GM12878 (cell line): Measurements from ENCODE around the gene PPP2R5B. TPM values are rescaled to one million over a fixed set of nuclear protein-coding genes. Genes with fewer than 3 reads are reported as not detected.
A peak's percentile ranks its signal among the peaks of the same experiment; 100 is the strongest.

ENCODE experiments used
- ATAC-seq: fragments of 200-7000 bp; cut with Tn5 transposase; 3 replicates; pipeline ENCODE4 v1.9.1; 2020; ENCODE audit warnings: mild to moderate bottlenecking, moderate library complexity
- BruUV-seq: library from RNA; stranded (reverse); fragments of 400-500 nt; replicated peaks from 2 replicates; lab custom pipeline; 2021; lab: Mats Ljungman, UMichigan
- CTCF ChIA-PET: fragments of 300-600 bp; sonication (Branson Sonifier 250); formaldehyde crosslinking; extraction: SDS; loops from one replicate; lab custom pipeline; 2021; ENCODE audit warnings: inconsistent platforms; lab: Yijun Ruan, JAX
- POLR2A ChIA-PET: fragments of 350-600 bp; formaldehyde crosslinking; extraction: SDS; loops from one replicate; lab custom pipeline; 2021; ENCODE audit warnings: inconsistent platforms; lab: Charles Lee
- RAD21 ChIA-PET: fragments of 300-600 bp; sonication (Branson Sonifier 250); formaldehyde crosslinking; loops from one replicate; lab custom pipeline; 2023; ENCODE audit warnings: antibody characterized with exemption; ENCODE audit not compliant: unreplicated experiment; lab: Charles Lee
- SMC1A ChIA-PET: fragments of 300-600 bp; sonication (Branson Sonifier 250); formaldehyde crosslinking; loops from one replicate; lab custom pipeline; 2023; ENCODE audit not compliant: unreplicated experiment, uncharacterized antibody; lab: Charles Lee
- DNase-seq: peaks from one replicate; pipeline ENCODE4 v3.0.0-alpha.2; 2011; ENCODE audit warnings: low read depth, low spot score
- FAIRE-seq: peaks from 3 replicates; lab custom pipeline; 2011; peaks lifted over from hg19 to GRCh38; lab: Jason Lieb, UNC
- H2AFZ ChIP-seq: 2 replicates; pipeline ENCODE4 v1.6.0; 2011; ENCODE audit warnings: low read depth, low read length, control low read depth; ENCODE audit not compliant: control insufficient read depth
- H3K27ac ChIP-seq: 2 replicates; pipeline ENCODE4 v1.5.1; 2011; ENCODE audit warnings: control low read depth; ENCODE audit not compliant: control insufficient read depth, insufficient read depth
- H3K27me3 ChIP-seq, 2 experiments: replicated peaks in 1 of 2; 2 replicates each; pipeline versions ENCODE4 v1.6.0 to v1.6.1; 2011; ENCODE audit warnings: low read length in 1 of 2; ENCODE audit not compliant: control insufficient read depth in 2 of 2, insufficient read depth in 2 of 2
- H3K36me3 ChIP-seq, 2 experiments: 2 replicates each; pipeline ENCODE4 v1.5.1; 2011; ENCODE audit warnings: low read length in 1 of 2; ENCODE audit not compliant: control insufficient read depth in 2 of 2, insufficient read depth in 2 of 2
- H3K4me1 ChIP-seq: 2 replicates; pipeline ENCODE4 v1.6.1; 2011; ENCODE audit warnings: mild to moderate bottlenecking, low read length, moderate library complexity, mixed read lengths; ENCODE audit not compliant: control insufficient read depth, insufficient read depth
- H3K4me2 ChIP-seq: 2 replicates; pipeline ENCODE4 v1.6.0; 2011; ENCODE audit warnings: control low read depth; ENCODE audit not compliant: control insufficient read depth, insufficient read depth
- H3K4me3 ChIP-seq: fragments of 200-600 bp; sonication (generic); 2 replicates; pipeline ENCODE4 v1.5.1; 2016
- H3K79me2 ChIP-seq: 2 replicates; pipeline ENCODE4 v1.6.0; 2011; ENCODE audit warnings: low read length; ENCODE audit not compliant: control insufficient read depth, insufficient read depth
- H3K9ac ChIP-seq: 2 replicates; pipeline ENCODE4 v1.8.0; 2011; ENCODE audit warnings: low read length, control low read depth, mixed read lengths; ENCODE audit not compliant: control insufficient read depth, insufficient read depth
- H3K9me3 ChIP-seq: replicated peaks from 3 replicates; pipeline ENCODE4 v1.5.1; 2011; ENCODE audit warnings: mild to moderate bottlenecking, low read length; ENCODE audit not compliant: control insufficient read depth, insufficient read depth
- H4K20me1 ChIP-seq: 2 replicates; pipeline ENCODE4 v1.6.0; 2011; ENCODE audit not compliant: control insufficient read depth, insufficient read depth
- BMI1 ChIP-seq: fragments of 450-650 bp; IDR thresholded peaks from 2 replicates; pipeline ENCODE4 v1.6.1; 2016; ENCODE audit warnings: mild to moderate bottlenecking, moderate library complexity, borderline replicate concordance
- ESRRA ChIP-seq: IDR thresholded peaks from 2 replicates; pipeline ENCODE4 v1.6.1; 2012; ENCODE audit warnings: mild to moderate bottlenecking, low read length, improper control_type of control experiment
- IRF4 ChIP-seq: IDR thresholded peaks from 2 replicates; pipeline ENCODE4 v1.6.1; 2011; ENCODE audit warnings: low read depth, low read length
- MYB ChIP-seq: fragments of 150-350 bp; IDR thresholded peaks from 2 replicates; pipeline ENCODE4 v1.6.1; 2014; ENCODE audit warnings: mild to moderate bottlenecking, low read depth, low read length, borderline replicate concordance
- POU2F2 ChIP-seq: IDR thresholded peaks from 3 replicates; pipeline ENCODE4 v1.6.1; 2011; ENCODE audit warnings: low read depth, mild to moderate bottlenecking, low read length, borderline replicate concordance
- SREBF1 ChIP-seq: IDR thresholded peaks from 2 replicates; pipeline ENCODE4 v1.6.1; 2012; ENCODE audit warnings: mild to moderate bottlenecking, low read length
- STAT3 ChIP-seq: IDR thresholded peaks from 2 replicates; pipeline ENCODE4 v1.6.1; 2011; ENCODE audit warnings: low read depth, low read length, improper control_type of control experiment
- WGBS: methylation state at CpG from one replicate; pipeline ENCODE4 v1.1.6; 2016; ENCODE audit warnings: low lambda C conversion rate; ENCODE audit not compliant: insufficient replicate concordance, insufficient coverage; ENCODE audit errors: missing lambda C conversion rate; 5-methylcytosine and 5-hydroxymethylcytosine counted together
- in situ Hi-C: fragments of 300-500 bp; cut with MboI; formaldehyde crosslinking; loops from 9 replicates; pipeline ENCODE4 v1.14.3; 2018; ENCODE audit warnings: mixed read lengths
- intact Hi-C: fragments of 100-400 bp; cut with micrococcal nuclease; formaldehyde crosslinking; loops from one replicate; pipeline ENCODE4 v1.14.2; 2022; ENCODE audit not compliant: unreplicated experiment
- polyA plus RNA-seq, 11 experiments: library from polyadenylated mRNA; depleted of rRNA in 4 of 11; unstranded in 6 of 11; stranded (reverse) in 5 of 11; fragments of >200 nt; fragmentation: Nextera tagmentation in 4 of 11; fragmentation: Illumina TruSeq in 1 of 11; extraction: Ambion mirVana in 4 of 11; extraction: Trizol in 1 of 11; gene quantifications; 1 replicate in 1 of 11; 2 replicates in 10 of 11; pipeline versions ENCODE4 v1.2.1 to v1.2.3, GENCODE V29; 2011 to 2016; ENCODE audit warnings: inconsistent platforms in 2 of 11, missing spikeins in 2 of 11, low read depth in 1 of 11
- total RNA-seq, 4 experiments: library from RNA; depleted of rRNA in 3 of 4; stranded (reverse); fragments of >200 nt in 3 of 4; fragmentation: Illumina TruSeq in 1 of 4; extraction: Trizol in 1 of 4; gene quantifications; 2 replicates each; pipeline versions ENCODE4 v1.2.1 to v1.2.3, GENCODE V29; 2013 to 2021
- TF ChIP-seq, protein P1 (sequence below): fragments of 450-650 bp; formaldehyde crosslinking; IDR thresholded peaks from 2 replicates; pipeline ENCODE4 v1.5.0; 2022; ENCODE audit warnings: mild to moderate bottlenecking, missing genetic modification characterization
- TF ChIP-seq, protein P2 (sequence below): fragments of 450-650 bp; formaldehyde crosslinking; IDR thresholded peaks from 2 replicates; pipeline ENCODE4 v1.4.0; 2022; ENCODE audit warnings: mild to moderate bottlenecking, moderate library complexity
- TF ChIP-seq, protein P3 (sequence below): fragments of 450-650 bp; IDR thresholded peaks from 2 replicates; pipeline ENCODE4 v1.6.1; 2017; ENCODE audit warnings: mild to moderate bottlenecking, low read depth, inconsistent platforms; ENCODE audit not compliant: poor library complexity, severe bottlenecking

The PPP2R5B gene
- total and polyA plus RNA-seq, 10 of the 15 experiments (the other 5 are each of a cell fraction or from before 2014, with no cell fraction given): 0.08 to 6.7 (median 2.0) TPM

DNA sequence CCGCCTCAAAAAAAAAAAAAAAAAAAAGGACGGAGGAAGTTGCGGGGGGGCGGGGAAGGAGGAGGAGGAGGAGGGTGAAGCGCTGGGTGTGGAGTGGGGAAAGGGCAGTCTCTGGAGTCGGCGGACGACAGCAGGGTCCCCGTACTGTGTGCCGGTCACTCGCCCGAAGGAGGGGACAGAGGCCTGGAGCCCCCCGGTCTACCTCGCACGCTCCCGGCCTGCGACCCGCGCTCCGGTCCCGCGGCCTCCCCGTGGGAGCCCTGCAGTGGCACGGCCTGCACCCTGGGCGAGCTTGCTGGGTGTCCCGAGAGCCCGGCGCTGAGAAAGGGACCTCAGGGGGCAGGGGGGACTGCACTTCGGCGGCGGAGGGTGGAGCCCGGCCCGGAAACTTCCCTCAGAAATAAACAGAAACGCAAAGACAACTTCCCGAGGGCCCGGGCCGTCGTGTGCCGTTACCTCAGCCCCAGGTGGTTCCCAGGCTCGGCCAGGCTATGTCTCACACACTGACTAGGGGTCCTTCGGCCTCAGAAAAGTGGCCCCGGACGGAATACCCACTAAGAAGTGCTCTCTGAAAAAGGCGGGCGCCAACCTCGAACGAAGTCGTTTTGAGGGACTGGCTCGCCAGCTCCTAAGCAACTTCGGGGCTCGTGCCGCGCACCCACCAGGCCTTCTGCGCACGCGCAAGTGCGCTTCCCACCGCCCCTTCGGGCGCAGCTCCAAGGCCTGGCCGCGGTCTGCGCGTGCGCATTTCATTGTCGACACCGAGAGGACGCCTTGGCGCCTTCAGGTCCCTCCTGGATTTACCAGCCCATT is 47.1 kb downstream of the PPP2R5B start, which contains the start of gene MAJIN (continued):
- no peak for TF ChIP-seq STAT3
- no peak for TF ChIP-seq BMI1

DNA sequence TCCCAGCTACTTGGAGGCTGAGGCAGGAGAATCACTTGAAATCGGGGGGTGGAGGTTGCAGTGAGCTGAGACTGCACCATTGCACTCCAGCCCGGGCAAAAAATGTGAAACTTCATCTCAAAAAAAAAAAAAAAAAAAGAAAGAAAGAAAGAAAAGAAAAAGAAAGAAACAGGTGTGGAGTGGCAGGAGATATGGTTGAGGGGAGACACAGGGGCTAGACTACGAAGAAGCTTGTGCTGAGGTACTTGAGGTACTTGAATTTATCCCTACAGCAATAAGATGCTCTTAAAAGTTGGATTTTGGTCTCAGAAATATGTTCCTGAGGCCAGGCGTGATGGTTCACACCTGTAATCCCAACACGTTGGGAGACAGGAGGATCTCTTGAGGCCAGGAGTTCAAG is 49.6 kb downstream of the PPP2R5B start:
- 5% methylated on average over 5 of the region's 5 CpGs for WGBS
- DNase-seq (no peak), FAIRE-seq (peak; percentile 31), ATAC-seq (no peak)
- Histone ChIP-seq H3K4me3 (no peak overlapping the region), H3K4me1 (peaks cover 17% of the 10 kb centered on the region), H2AFZ (peak overlapping the region; percentile 39; the same call in 1 of the 2 replicates), H3K27me3 (no peaks in the 10 kb centered on the region), H3K9ac (no peak overlapping the region), H3K4me2 (peak overlapping the region; percentile 54), H3K36me3 (no peaks in the 10 kb centered on the region), H3K9me3 (no peaks in the 10 kb centered on the region; the same call in 2 of the 3 replicates), H3K27ac (no peak overlapping the region; the same call in 1 of the 2 replicates), H4K20me1 (no peaks in the 10 kb centered on the region), H3K79me2 (no peaks in the 10 kb centered on the region)
- BruUV-seq: no TSS peak
- TF ChIP-seq, protein P1, sequence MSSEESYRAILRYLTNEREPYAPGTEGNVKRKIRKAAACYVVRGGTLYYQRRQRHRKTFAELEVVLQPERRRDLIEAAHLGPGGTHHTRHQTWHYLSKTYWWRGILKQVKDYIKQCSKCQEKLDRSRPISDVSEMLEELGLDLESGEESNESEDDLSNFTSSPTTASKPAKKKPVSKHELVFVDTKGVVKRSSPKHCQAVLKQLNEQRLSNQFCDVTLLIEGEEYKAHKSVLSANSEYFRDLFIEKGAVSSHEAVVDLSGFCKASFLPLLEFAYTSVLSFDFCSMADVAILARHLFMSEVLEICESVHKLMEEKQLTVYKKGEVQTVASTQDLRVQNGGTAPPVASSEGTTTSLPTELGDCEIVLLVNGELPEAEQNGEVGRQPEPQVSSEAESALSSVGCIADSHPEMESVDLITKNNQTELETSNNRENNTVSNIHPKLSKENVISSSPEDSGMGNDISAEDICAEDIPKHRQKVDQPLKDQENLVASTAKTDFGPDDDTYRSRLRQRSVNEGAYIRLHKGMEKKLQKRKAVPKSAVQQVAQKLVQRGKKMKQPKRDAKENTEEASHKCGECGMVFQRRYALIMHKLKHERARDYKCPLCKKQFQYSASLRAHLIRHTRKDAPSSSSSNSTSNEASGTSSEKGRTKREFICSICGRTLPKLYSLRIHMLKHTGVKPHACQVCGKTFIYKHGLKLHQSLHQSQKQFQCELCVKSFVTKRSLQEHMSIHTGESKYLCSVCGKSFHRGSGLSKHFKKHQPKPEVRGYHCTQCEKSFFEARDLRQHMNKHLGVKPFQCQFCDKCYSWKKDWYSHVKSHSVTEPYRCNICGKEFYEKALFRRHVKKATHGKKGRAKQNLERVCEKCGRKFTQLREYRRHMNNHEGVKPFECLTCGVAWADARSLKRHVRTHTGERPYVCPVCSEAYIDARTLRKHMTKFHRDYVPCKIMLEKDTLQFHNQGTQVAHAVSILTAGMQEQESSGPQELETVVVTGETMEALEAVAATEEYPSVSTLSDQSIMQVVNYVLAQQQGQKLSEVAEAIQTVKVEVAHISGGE (CRISPR knock-in tag): no peak
- TF ChIP-seq, protein P2, sequence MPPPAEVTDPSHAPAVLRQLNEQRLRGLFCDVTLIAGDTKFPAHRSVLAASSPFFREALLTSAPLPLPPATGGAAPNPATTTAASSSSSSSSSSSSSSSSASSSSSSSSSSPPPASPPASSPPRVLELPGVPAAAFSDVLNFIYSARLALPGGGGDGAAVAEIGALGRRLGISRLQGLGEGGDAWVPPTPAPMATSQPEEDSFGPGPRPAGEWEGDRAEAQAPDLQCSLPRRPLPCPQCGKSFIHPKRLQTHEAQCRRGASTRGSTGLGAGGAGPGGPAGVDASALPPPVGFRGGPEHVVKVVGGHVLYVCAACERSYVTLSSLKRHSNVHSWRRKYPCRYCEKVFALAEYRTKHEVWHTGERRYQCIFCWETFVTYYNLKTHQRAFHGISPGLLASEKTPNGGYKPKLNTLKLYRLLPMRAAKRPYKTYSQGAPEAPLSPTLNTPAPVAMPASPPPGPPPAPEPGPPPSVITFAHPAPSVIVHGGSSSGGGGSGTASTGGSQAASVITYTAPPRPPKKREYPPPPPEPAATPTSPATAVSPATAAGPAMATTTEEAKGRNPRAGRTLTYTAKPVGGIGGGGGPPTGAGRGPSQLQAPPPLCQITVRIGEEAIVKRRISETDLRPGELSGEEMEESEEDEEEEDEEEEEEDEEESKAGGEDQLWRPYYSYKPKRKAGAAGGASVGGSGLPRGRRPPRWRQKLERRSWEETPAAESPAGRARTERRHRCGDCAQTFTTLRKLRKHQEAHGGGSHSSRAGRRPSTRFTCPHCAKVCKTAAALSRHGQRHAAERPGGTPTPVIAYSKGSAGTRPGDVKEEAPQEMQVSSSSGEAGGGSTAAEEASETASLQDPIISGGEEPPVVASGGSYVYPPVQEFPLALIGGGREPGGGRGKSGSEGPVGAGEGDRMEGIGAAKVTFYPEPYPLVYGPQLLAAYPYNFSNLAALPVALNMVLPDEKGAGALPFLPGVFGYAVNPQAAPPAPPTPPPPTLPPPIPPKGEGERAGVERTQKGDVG (CRISPR knock-in tag): no peak
- TF ChIP-seq ESRRA (no peak), SREBF1 (no peak), MYB (no peak), IRF4 (no peak), POU2F2 (no peak)
- TF ChIP-seq, protein P3, sequence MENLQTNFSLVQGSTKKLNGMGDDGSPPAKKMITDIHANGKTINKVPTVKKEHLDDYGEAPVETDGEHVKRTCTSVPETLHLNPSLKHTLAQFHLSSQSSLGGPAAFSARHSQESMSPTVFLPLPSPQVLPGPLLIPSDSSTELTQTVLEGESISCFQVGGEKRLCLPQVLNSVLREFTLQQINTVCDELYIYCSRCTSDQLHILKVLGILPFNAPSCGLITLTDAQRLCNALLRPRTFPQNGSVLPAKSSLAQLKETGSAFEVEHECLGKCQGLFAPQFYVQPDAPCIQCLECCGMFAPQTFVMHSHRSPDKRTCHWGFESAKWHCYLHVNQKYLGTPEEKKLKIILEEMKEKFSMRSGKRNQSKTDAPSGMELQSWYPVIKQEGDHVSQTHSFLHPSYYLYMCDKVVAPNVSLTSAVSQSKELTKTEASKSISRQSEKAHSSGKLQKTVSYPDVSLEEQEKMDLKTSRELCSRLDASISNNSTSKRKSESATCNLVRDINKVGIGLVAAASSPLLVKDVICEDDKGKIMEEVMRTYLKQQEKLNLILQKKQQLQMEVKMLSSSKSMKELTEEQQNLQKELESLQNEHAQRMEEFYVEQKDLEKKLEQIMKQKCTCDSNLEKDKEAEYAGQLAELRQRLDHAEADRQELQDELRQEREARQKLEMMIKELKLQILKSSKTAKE: no peak
- ChIA-PET CTCF (interaction anchor here (0.6 kb wide), 1 partner anchor 322 kb away, joined by 3 read pairs; no protein-coding TSS in a partner anchor), RAD21 (no interaction called here), POLR2A (no interaction called here), SMC1A (interaction anchor here (0.6 kb wide), 1 partner anchor 1777 kb away, joined by 3 read pairs; no protein-coding TSS in a partner anchor)
- intact Hi-C loops (no loop called here), in situ Hi-C loops (no loop called here)
